Epithelial cell of proximal tubule (primary cell): Measurements from ENCODE around the gene GIMAP5. TPM values are rescaled to one million over a fixed set of nuclear protein-coding genes. Genes with fewer than 3 reads are reported as not detected.
A peak's percentile ranks its signal among the peaks of the same experiment; 100 is the strongest.
"Not testable (repeated sequence)": the region's sequence is repeated elsewhere in the genome, so short reads cannot be mapped to it uniquely, and the experiment has no call there.

Source experiments
- DNase-seq: peaks from one replicate; pipeline ENCODE4 v3.0.0-alpha.2; 2011; ENCODE audit warnings: low read depth
- H3K4me3 ChIP-seq: 2 replicates; pipeline ENCODE4 v1.5.1; 2011; ENCODE audit warnings: low read depth, mild to moderate bottlenecking, low read length
- CTCF ChIP-seq: conservative IDR thresholded peaks from 2 replicates; pipeline ENCODE4 v1.5.1; 2012; ENCODE audit warnings: low read depth, mild to moderate bottlenecking, low read length
- total RNA-seq: library from RNA; depleted of rRNA; stranded (reverse); fragments of >200 nt; gene quantifications from 2 replicates; pipeline ENCODE4 v1.2.3, GENCODE V29; 2015

Gene GIMAP5
- total RNA-seq, 1 donor from 2014 or later, result not detected

GRCh38 chr7:150766334-150766709 is 29.1 kb downstream of the GIMAP5 start:
- no peak for TF ChIP-seq CTCF
- H3K4me3 ChIP-seq, result no peak overlapping the region
- no peak for DNase-seq

- no peak for TF ChIP-seq CTCF
- H3K4me3 ChIP-seq, result no peak overlapping the region
- DNase-seq, result no peak
Measured at GRCh38 chr7:150769768-150770167, 32.5 kb downstream of the GIMAP5 start.

GRCh38 chr7:150774131-150774530 is 36.9 kb downstream of the GIMAP5 start:
- H3K4me3 ChIP-seq, DNase-seq: not testable (repeated sequence)

GRCh38 chr7:150778014-150778737 is 41.0 kb downstream of the GIMAP5 start:
- no peak overlapping the region for H3K4me3 ChIP-seq
- no peak for DNase-seq
- no peak for TF ChIP-seq CTCF

- peak; percentile 91 for TF ChIP-seq CTCF
- H3K4me3 ChIP-seq, result no peak overlapping the region
- no peak for DNase-seq
Measured at GRCh38 chr7:150778738-150779301, 41.6 kb downstream of the GIMAP5 start.

GRCh38 chr7:150780292-150780691 is 43.1 kb downstream of the GIMAP5 start:
- no peak overlapping the region for H3K4me3 ChIP-seq
- DNase-seq, result no peak
- TF ChIP-seq CTCF, result no peak

- TF ChIP-seq CTCF, result no peak
- H3K4me3 ChIP-seq, result no peak overlapping the region
- no peak for DNase-seq
Measured at GRCh38 chr7:150781103-150781502, 43.9 kb downstream of the GIMAP5 start.
